SH-SY5Y (cell line): ENCODE measurements around the gene WNT3A.

Experiments
- GATA2 ChIP-seq: IDR thresholded peaks from 2 replicates; pipeline ENCODE4 v1.6.1; 2011; ENCODE audit warnings: mild to moderate bottlenecking, low read depth, low read length
- GATA3 ChIP-seq: IDR thresholded peaks from 2 replicates; pipeline ENCODE4 v1.6.1; 2011; ENCODE audit warnings: low read depth, mild to moderate bottlenecking, low read length, moderate library complexity

DNA sequence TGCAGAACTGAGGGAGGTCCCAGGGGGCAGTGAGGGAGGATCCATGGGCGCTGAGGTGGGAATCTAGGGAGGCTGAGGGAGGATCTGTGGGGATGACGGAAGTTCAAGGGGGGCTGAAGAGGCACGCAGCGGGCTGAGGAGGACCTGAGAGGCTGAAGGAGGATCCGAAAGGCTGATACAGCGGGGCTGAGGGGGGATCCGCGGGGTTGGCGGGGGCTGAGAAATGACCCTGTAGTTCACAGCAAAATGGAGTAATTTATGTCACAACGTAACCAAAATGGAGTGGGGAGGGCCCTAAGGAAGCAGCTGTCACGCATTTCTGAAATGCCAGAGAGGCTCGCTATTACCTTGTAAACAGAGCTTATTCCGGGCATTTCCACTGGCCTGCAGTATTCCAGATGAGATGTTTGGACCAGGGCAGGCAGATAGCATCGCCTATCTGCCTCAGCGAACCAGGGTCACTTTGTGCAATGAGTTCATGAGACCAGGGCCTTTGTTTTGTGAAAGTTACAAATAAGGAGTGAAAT is 103.2 kb downstream of the WNT3A start:
- TF ChIP-seq GATA2 (peak; percentile 69), GATA3 (no peak)
